GM13977 (cell line): ENCODE results near the gene EIF4G1.
"Not testable (repeated sequence)": the region's sequence is repeated elsewhere in the genome, so short reads cannot be mapped to it uniquely, and the experiment has no call there.

Experiments
- DNase-seq: peaks from one replicate; pipeline ENCODE4 v3.0.0; 2012; ENCODE audit warnings: low spot score
- in situ Hi-C: fragments of 300-500 bp; cut with MboI; formaldehyde crosslinking; loops from one replicate; pipeline ENCODE4 v1.12.0; 2022; ENCODE audit warnings: low sequenced_read_pairs, low pct_unique_long_range_greater_than_20kb, mixed read lengths, inconsistent platforms; ENCODE audit not compliant: unreplicated experiment
- TF ChIP-seq, protein P1 (sequence below): IDR thresholded peaks from 2 replicates; pipeline ENCODE4 v1.5.1; 2012; ENCODE audit warnings: mild to moderate bottlenecking, control low read depth; ENCODE audit not compliant: insufficient read depth; ENCODE audit errors: extremely low read depth, missing control alignments

Gene EIF4G1

DNA sequence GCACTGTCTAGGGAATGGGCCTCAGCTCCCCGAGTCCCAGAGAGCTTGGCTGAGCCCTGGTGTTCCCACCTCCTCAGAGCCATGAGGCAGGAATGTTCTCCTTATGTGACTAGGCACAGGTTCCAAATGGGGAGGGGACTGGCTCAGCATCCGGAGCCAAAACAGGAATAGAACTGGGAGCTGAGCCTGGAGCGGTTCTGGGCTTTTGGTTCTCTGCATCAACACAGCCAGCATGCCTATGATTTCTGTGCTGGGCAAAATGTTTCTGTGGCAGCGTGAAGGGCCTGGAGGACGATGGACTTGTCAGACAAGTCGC is 23.0 kb downstream of the EIF4G1 start, which contains the start of gene FAM131A:
FAM131A (plus strand) TSS at position 202 of the 316 bp plus-strand sequence; CDS start at position 233, 31 bp downstream.
- DNase-seq = no peak
- TF ChIP-seq, protein P1, sequence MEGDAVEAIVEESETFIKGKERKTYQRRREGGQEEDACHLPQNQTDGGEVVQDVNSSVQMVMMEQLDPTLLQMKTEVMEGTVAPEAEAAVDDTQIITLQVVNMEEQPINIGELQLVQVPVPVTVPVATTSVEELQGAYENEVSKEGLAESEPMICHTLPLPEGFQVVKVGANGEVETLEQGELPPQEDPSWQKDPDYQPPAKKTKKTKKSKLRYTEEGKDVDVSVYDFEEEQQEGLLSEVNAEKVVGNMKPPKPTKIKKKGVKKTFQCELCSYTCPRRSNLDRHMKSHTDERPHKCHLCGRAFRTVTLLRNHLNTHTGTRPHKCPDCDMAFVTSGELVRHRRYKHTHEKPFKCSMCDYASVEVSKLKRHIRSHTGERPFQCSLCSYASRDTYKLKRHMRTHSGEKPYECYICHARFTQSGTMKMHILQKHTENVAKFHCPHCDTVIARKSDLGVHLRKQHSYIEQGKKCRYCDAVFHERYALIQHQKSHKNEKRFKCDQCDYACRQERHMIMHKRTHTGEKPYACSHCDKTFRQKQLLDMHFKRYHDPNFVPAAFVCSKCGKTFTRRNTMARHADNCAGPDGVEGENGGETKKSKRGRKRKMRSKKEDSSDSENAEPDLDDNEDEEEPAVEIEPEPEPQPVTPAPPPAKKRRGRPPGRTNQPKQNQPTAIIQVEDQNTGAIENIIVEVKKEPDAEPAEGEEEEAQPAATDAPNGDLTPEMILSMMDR = no peak
- in situ Hi-C loops = no loop called here

DNA sequence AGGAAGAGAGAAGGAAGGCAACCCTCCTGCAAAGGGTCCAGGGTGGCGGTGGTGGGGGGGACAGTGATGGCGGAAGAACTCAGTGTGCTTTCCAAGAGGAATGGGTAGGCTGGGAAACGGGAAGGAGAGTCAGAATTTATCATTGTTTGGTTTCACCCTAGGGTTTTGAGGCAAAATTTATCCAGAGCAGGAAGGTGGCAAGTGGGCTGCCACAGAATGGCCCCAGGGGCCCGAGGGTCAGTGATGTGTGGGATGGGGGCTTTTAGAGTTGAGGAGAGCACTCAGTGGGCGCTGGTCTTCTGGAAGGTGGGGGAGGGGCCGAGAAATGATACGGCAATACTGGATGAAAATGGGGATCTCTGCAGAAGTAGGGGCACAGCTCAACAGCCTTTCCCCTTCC is 23.6 kb downstream of the EIF4G1 start:
- DNase-seq = no peak
- TF ChIP-seq, protein P1 = no peak
- in situ Hi-C loops = no loop called here

DNA sequence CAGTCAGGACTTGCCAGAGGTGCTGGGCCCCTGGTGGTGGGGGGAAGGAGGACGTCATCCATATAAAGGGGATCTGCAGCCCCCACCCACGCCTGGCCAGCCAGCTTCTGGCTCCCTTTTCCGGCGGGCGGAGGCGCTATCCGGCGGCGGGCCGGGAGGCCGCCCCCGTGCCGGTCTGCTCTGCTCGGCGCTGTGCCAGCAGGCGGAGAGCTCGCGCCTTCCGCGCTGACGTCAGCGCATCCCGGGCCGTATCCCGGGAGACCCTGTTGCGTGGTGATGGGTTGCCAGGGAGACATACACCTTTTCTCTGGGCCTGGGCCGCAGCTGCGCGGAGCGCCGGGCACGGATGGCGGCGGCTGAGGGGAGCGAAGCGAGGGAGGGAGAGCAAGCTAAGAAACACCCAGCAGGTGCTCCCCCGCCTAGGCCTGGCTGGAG is 24.1 kb downstream of the EIF4G1 start:
- DNase-seq = no peak
- in situ Hi-C loops = no loop called here
- TF ChIP-seq, protein P1 = no peak

DNA sequence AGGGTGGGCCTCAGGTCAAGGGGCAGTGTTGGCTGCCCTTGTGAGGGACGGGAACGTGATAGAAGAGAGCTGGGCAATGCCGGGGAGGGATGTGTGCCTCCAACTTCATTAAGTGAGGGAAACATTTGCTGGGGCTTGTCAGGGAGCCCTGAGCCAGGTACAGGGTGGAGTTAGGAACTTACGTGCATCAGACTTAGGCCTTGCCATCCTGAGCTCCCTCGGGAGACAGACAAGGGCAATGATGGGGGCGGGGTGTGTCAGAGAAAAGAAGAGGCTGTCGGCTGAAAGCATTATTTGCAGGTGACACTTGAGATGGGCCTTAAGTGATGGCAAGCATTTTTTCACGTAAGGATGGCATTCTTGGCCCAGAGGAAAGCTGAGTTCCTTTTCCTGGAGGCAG is 24.6 kb downstream of the EIF4G1 start:
- in situ Hi-C loops = no loop called here
- TF ChIP-seq, protein P1 = no peak
- DNase-seq = no peak

DNA sequence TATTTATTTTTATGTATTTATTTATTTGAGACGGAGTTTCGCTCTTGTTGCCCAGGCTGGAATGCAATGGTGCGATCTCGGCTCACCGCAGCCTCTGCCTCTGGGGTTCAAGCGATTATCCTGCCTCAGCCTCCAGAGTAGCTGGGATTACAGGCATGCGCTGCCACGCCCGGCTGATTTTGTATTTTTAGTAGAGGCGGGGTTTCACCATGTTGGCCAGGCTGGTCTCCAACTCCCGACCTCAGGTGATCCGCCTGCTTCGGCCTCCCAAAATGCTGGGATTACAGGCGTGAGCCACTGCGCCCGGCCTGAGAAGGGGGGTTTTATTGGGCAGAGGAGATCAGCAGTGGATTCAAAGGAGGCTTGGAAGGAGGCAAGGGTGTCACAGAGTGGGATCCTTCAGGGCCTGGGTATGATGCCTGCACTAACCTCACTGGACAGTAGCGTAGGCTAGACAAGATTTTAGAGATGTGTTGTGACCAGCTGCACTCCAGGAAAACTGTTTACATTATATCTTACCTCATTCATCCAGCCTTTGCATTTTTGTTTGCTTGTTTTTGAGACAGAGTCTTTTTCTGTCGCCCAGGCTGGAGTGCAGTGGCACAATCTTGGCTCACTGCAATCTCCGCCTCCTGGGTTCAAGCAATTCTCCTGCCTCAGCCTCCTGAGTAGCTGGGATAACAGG is 25.2 kb downstream of the EIF4G1 start:
- in situ Hi-C loops, DNase-seq: not testable (repeated sequence)

DNA sequence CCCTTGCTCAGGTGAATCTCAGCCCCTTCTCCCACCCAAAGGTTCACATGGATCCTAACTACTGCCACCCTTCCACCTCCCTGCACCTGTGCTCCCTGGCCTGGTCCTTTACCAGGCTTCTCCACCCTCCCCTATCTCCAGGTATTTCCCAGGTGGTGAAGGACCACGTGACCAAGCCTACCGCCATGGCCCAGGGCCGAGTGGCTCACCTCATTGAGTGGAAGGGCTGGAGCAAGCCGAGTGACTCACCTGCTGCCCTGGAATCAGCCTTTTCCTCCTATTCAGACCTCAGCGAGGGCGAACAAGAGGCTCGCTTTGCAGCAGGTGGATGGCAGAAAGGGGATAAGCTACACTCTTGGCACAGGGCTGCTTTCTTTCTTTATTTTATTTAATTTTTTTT is 27.5 kb downstream of the EIF4G1 start:
- TF ChIP-seq, protein P1 = no peak
- in situ Hi-C loops = no loop called here
- DNase-seq = no peak

DNA sequence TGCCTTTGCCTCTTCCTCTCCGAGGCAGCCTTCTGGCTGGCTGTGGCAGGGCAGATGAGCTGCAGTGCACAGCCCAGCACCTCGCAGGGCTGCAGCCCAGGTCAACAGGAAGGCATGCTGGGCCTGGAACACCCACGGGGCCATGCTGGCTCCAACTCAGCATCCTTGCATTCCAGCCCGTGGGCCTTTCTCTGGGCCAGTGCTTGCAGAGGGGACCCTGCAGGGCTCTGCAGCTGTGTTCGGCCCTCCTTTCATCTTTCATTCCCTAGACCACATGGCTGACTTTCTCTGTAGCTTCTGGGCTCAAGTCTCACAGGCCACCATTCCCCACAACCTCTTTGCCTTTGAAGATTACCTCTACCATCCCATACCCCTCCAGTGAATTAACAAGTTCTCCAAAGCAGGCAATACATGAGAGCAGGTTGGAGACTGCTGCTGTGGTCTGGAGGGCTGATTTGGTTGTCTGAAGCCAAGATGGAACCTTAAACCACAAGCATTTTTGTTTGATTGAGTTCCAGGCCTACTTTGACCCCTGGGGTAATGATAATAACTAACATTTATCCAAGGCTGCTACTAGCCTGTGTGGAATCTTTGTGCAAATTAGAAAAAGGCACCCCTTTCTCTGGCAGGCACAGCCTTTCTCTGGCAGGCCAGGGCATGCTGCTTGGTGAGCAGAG is 28.9 kb downstream of the EIF4G1 start:
- TF ChIP-seq, protein P1 = no peak
- in situ Hi-C loops = no loop called here
- DNase-seq = no peak
